ENCODE results near the gene IRF2BP1.

DNA sequence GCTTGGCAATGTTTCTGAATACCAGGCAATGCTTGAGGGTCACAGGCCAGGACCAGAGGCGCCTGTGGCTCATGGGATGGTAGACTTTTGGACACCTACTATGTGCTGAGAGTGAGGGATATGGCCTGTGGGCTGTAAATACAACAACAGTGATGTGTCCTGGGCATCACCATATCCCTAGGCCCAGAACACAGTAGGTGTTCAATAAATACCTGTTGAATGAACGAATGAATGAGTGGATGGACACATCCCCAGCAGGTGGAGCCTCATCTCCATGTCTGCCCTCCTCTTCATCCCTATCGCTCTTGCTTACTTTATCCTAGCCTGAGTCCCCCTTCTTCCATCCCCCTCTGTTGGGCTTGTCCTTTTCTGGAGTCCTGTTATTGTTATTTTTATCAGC, 45.1 kb upstream of the IRF2BP1 start:
- TF ChIP-seq, protein P1, sequence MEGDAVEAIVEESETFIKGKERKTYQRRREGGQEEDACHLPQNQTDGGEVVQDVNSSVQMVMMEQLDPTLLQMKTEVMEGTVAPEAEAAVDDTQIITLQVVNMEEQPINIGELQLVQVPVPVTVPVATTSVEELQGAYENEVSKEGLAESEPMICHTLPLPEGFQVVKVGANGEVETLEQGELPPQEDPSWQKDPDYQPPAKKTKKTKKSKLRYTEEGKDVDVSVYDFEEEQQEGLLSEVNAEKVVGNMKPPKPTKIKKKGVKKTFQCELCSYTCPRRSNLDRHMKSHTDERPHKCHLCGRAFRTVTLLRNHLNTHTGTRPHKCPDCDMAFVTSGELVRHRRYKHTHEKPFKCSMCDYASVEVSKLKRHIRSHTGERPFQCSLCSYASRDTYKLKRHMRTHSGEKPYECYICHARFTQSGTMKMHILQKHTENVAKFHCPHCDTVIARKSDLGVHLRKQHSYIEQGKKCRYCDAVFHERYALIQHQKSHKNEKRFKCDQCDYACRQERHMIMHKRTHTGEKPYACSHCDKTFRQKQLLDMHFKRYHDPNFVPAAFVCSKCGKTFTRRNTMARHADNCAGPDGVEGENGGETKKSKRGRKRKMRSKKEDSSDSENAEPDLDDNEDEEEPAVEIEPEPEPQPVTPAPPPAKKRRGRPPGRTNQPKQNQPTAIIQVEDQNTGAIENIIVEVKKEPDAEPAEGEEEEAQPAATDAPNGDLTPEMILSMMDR (IDR thresholded peaks at IDR 0.05) = no peak
- no peak for TF ChIP-seq POLR2A (IDR thresholded peaks at IDR 0.05)

Data from thyroid gland (tissue), 4 donors.